Measurements from ENCODE around the gene ADAM12. TPM values are rescaled to one million over a fixed set of nuclear protein-coding genes. Genes with fewer than 3 reads are reported as not detected.
A peak's percentile ranks its signal among the peaks of the same experiment; 100 is the strongest.

The ADAM12 gene
- total RNA-seq, 1 experiment from 2014 or later, result not detected

- H3K27me3 Mint-ChIP-seq (ENCODE audit: unreplicated experiment), result no peaks in the 10 kb centered on the region
- H3K9me3 Mint-ChIP-seq (ENCODE audit: low read depth, unreplicated experiment), result no peaks in the 10 kb centered on the region
- no peak overlapping the region for H3K27ac Mint-ChIP-seq (ENCODE audit: unreplicated experiment)
- H3K36me3 Mint-ChIP-seq (ENCODE audit: insufficient read depth, unreplicated experiment), result no peaks in the 10 kb centered on the region
- CTCF ChIA-PET, result no interaction called here
- BruUV-seq (replicated peaks), result no TSS peak
- no peak overlapping the region for H3K4me3 Mint-ChIP-seq (ENCODE audit: low read depth, unreplicated experiment)
- intact Hi-C loops (cut with micrococcal nuclease; ENCODE audit: unreplicated experiment), result no loop called here
- H3K4me1 Mint-ChIP-seq (ENCODE audit: low read depth, unreplicated experiment), result peaks cover 21% of the 10 kb centered on the region
- DNase-seq, result no peak
- no peak for TF ChIP-seq CTCF (IDR thresholded peaks at IDR 0.05; ENCODE audit: unreplicated experiment)
Observed at GRCh38 chr10:126064512-126064911, 323.8 kb downstream of the ADAM12 start.

- CTCF ChIA-PET, result no interaction called here
- H3K36me3 Mint-ChIP-seq (ENCODE audit: insufficient read depth, unreplicated experiment), result no peaks in the 10 kb centered on the region
- peak overlapping the region; percentile 83 for H3K27ac Mint-ChIP-seq (ENCODE audit: unreplicated experiment)
- H3K4me1 Mint-ChIP-seq (ENCODE audit: low read depth, unreplicated experiment), result peaks cover 21% of the 10 kb centered on the region
- intact Hi-C loops (cut with micrococcal nuclease; ENCODE audit: unreplicated experiment), result no loop called here
- no peaks in the 10 kb centered on the region for H3K9me3 Mint-ChIP-seq (ENCODE audit: low read depth, unreplicated experiment)
- no TSS peak for BruUV-seq (replicated peaks)
- no peak for DNase-seq
- TF ChIP-seq CTCF (IDR thresholded peaks at IDR 0.05; ENCODE audit: unreplicated experiment), result no peak
- no peaks in the 10 kb centered on the region for H3K27me3 Mint-ChIP-seq (ENCODE audit: unreplicated experiment)
- no peak overlapping the region for H3K4me3 Mint-ChIP-seq (ENCODE audit: low read depth, unreplicated experiment)
Observed at GRCh38 chr10:126063353-126063791, 324.9 kb downstream of the ADAM12 start.

GRCh38 chr10:126062131-126063032 is 325.9 kb downstream of the ADAM12 start:
- no peak for TF ChIP-seq CTCF (IDR thresholded peaks at IDR 0.05; ENCODE audit: unreplicated experiment)
- DNase-seq, result peak; percentile 74
- H3K27me3 Mint-ChIP-seq (ENCODE audit: unreplicated experiment), result no peaks in the 10 kb centered on the region
- peaks cover 21% of the 10 kb centered on the region for H3K4me1 Mint-ChIP-seq (ENCODE audit: low read depth, unreplicated experiment)
- CTCF ChIA-PET, result interaction anchor here (0.6 kb wide), 1 partner anchor 25 kb away, joined by 3 read pairs; no protein-coding TSS in a partner anchor
- BruUV-seq (replicated peaks), result no TSS peak
- H3K36me3 Mint-ChIP-seq (ENCODE audit: insufficient read depth, unreplicated experiment), result no peaks in the 10 kb centered on the region
- no peak overlapping the region for H3K4me3 Mint-ChIP-seq (ENCODE audit: low read depth, unreplicated experiment)
- no peaks in the 10 kb centered on the region for H3K9me3 Mint-ChIP-seq (ENCODE audit: low read depth, unreplicated experiment)
- intact Hi-C loops (cut with micrococcal nuclease; ENCODE audit: unreplicated experiment), result no loop called here
- peak overlapping the region; percentile 50 for H3K27ac Mint-ChIP-seq (ENCODE audit: unreplicated experiment)

GRCh38 chr10:126061526-126061925 is 326.8 kb downstream of the ADAM12 start:
- H3K4me3 Mint-ChIP-seq (ENCODE audit: low read depth, unreplicated experiment), result no peak overlapping the region
- BruUV-seq (replicated peaks), result no TSS peak
- CTCF ChIA-PET, result no interaction called here
- peak overlapping the region; percentile 4 for H3K27ac Mint-ChIP-seq (ENCODE audit: unreplicated experiment)
- H3K9me3 Mint-ChIP-seq (ENCODE audit: low read depth, unreplicated experiment), result no peaks in the 10 kb centered on the region
- intact Hi-C loops (cut with micrococcal nuclease; ENCODE audit: unreplicated experiment), result no loop called here
- H3K27me3 Mint-ChIP-seq (ENCODE audit: unreplicated experiment), result no peaks in the 10 kb centered on the region
- H3K4me1 Mint-ChIP-seq (ENCODE audit: low read depth, unreplicated experiment), result peaks cover 16% of the 10 kb centered on the region
- TF ChIP-seq CTCF (IDR thresholded peaks at IDR 0.05; ENCODE audit: unreplicated experiment), result no peak
- no peaks in the 10 kb centered on the region for H3K36me3 Mint-ChIP-seq (ENCODE audit: insufficient read depth, unreplicated experiment)
- DNase-seq, result no peak

Data from Calu3 (cell line).